Measurements from ENCODE around the gene G6PD. TPM values are rescaled to one million over a fixed set of nuclear protein-coding genes. Genes with fewer than 3 reads are reported as not detected.

Gene G6PD
- total and polyA plus RNA-seq, 10 of the 15 experiments (the other 5 are each of a cell fraction or from before 2014, with no cell fraction given): 1.6 to 62.5 (median 28.4) TPM

GRCh38 chrX:154539077-154539476 lies 7.6 kb downstream of the G6PD start:
- Histone ChIP-seq H3K9me3 (replicated peaks; ENCODE audit: control insufficient read depth, insufficient read depth, low read length) (no peaks in the 10 kb centered on the region), H3K27ac (ENCODE audit: control insufficient read depth, insufficient read depth) (no peak overlapping the region), H3K79me2 (ENCODE audit: control insufficient read depth, insufficient read depth, low read length) (no peaks in the 10 kb centered on the region), H3K36me3 (ENCODE audit: control insufficient read depth in 2 of 2, insufficient read depth in 2 of 2, low read length in 1 of 2) (peaks cover 0 to 3% of the 10 kb centered on the region in 2 experiments; a peak in 3 of 4 replicates), H3K4me1 (ENCODE audit: control insufficient read depth, insufficient read depth, low read length) (peaks cover 16% of the 10 kb centered on the region), H4K20me1 (ENCODE audit: control insufficient read depth, insufficient read depth) (no peaks in the 10 kb centered on the region), H3K9ac (ENCODE audit: control insufficient read depth, insufficient read depth, low read length) (no peak overlapping the region), H2AFZ (ENCODE audit: control insufficient read depth, low read depth, low read length) (no peak overlapping the region), H3K4me3 (no peak overlapping the region), H3K27me3 (replicated peaks in 1 of 2; ENCODE audit: control insufficient read depth in 2 of 2, insufficient read depth in 2 of 2, low read length in 1 of 2) (no peaks in the 10 kb centered on the region), H3K4me2 (ENCODE audit: control insufficient read depth, insufficient read depth) (no peak overlapping the region)
- FAIRE-seq: no peak
- BruUV-seq (replicated peaks): no TSS peak
- ChIA-PET POLR2A (no interaction called here), RAD21 (ENCODE audit: unreplicated experiment) (no interaction called here), SMC1A (ENCODE audit: uncharacterized antibody, unreplicated experiment) (interaction anchor here (0.6 to 0.7 kb wide), 2 partner anchors 76 to 148 kb away, joined by 3 to 4 read pairs; no protein-coding TSS in a partner anchor), CTCF (interaction anchor here (1.3 kb wide), 1 partner anchor 166 kb away, joined by 6 read pairs; no protein-coding TSS in a partner anchor)
- no peak for ATAC-seq
- TF ChIP-seq RELA (IDR thresholded peaks at IDR 0.05; ENCODE audit: borderline replicate concordance, partially characterized antibody) (no peak), HDAC6 (IDR thresholded peaks at IDR 0.05; ENCODE audit: unreplicated experiment) (no peak), FOS (IDR thresholded peaks at IDR 0.05; ENCODE audit: borderline replicate concordance, extremely low read depth, insufficient read length) (no peak), JUNB (IDR thresholded peaks at IDR 0.05) (no peak), TAF1 (IDR thresholded peaks at IDR 0.05; ENCODE audit: borderline replicate concordance, low read depth, low read length) (no peak), SREBF1 (IDR thresholded peaks at IDR 0.05; ENCODE audit: low read length) (no peak), MYC (IDR thresholded peaks at IDR 0.05; ENCODE audit: insufficient read depth, insufficient read length, insufficient replicate concordance, low read length, severe bottlenecking) (no peak), NFYB (IDR thresholded peaks at IDR 0.05; ENCODE audit: insufficient read depth, low read depth, low read length) (no peak), E2F4 (IDR thresholded peaks at IDR 0.05; ENCODE audit: low read depth, low read length) (no peak), SPI1 (IDR thresholded peaks at IDR 0.05; ENCODE audit: borderline replicate concordance, insufficient read depth, low read depth, low read length) (no peak), BACH1 (IDR thresholded peaks at IDR 0.05; ENCODE audit: borderline replicate concordance) (no peak), EGR1 (IDR thresholded peaks at IDR 0.05; ENCODE audit: borderline replicate concordance in 1 of 2, low read depth in 2 of 2, low read length in 2 of 2) (no peak), NR2C2 (IDR thresholded peaks at IDR 0.05; ENCODE audit: borderline replicate concordance, control insufficient read depth, insufficient read length, low read depth) (no peak)
- WGBS (ENCODE audit: insufficient coverage, insufficient replicate concordance, low lambda C conversion rate, missing lambda C conversion rate): 66% methylated on average over 8 of the region's 8 CpGs
- in situ Hi-C loops (cut with MboI) (loop anchor here (5.0 to 25.0 kb wide), 3 partner anchors 162 to 1582 kb away; partner anchors contain the start of genes EMD and OPN1LW), intact Hi-C loops (cut with micrococcal nuclease; ENCODE audit: unreplicated experiment) (no loop called here)
- DNase-seq (ENCODE audit: low read depth, low spot score): no peak
